Left cardiac atrium (tissue), 4 donors: ENCODE data around the gene CNPY3. TPM values are rescaled to one million over a fixed set of nuclear protein-coding genes. Genes with fewer than 3 reads are reported as not detected.
A peak's percentile ranks its signal among the peaks of the same experiment; 100 is the strongest.
"Not testable (repeated sequence)": the region's sequence is repeated elsewhere in the genome, so short reads cannot be mapped to it uniquely, and the experiment has no call there.

Experiments used
- ATAC-seq, 2 donors: fragments of 200-7000 bp; cut with Tn5 transposase; one replicate each; pipeline ENCODE4 v1.9.1; 2020; ENCODE audit warnings: mild to moderate bottlenecking in 2 of 2, moderate library complexity in 2 of 2
- DNase-seq: peaks from one replicate; pipeline ENCODE4 v3.0.0-alpha.2; 2020
- intact Hi-C, 2 donors: fragments of 100-400 bp; cut with DNase I; formaldehyde crosslinking; loops; one replicate each; pipeline versions ENCODE4 v1.14.1 to v1.15.1; 2022 to 2023
- total RNA-seq, 2 donors: library from RNA; stranded (reverse); fragmentation: NEBNext Ultra II Directional; extraction: Animal tissue kit (Norgen Biotek cat#: 25700); gene quantifications; one replicate each; pipeline ENCODE4 v1.2.1, GENCODE V29; 2021
- donor health status: DM: no; HTN: yes; CAD: no.
- donor health status: DM: no; HTN: yes; CAD: no; lungs with severe emphysema.
- donor health status: DM: yes; HTN: yes; CAD: no.
- donor health status: Dilated cardiomyopathy.

Gene CNPY3
- total RNA-seq, 2 donors from 2014 or later: 19.1 to 28.4 TPM

DNA sequence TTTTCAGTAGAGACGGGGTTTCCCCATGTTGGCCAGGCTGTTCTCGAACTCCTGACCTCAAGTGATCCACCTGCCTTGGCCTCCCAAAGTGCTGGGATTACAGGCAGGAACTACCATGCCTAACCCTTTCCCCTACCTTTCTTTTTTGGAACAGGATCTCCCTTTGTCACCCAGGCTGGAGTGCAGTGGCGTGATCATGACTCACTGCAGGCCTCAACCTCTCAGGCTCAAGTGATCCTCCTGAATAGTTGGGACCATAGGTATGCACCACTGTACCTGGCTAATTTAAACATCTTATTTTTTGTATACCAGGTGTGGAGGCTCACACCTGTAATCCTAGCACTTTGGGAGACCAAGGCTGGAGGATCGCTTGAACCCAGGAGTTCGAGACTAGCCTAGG is 12.1 kb downstream of the CNPY3 start:
- ATAC-seq, intact Hi-C loops, DNase-seq: not testable (repeated sequence)

DNA sequence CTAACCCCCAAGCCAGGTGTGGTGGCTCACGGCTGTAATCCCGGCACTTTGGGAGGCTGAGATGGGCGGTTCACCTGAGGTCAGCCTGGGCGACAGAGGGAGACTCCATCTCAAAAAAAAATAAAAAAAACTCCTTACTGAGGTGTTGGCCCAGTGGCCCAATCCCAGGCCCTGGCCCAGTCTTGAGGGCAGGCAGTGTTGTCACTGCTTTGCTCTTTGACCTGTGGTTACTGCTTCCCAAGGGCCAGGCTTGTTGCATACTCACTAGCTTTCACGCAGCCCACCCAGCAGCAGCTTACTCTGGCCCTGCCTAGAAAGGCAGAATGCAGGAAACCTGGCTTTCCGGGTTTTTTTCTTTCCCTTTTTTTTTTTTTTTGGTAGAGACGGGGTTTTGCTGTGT is 13.2 kb downstream of the CNPY3 start:
- no peak for ATAC-seq

DNA sequence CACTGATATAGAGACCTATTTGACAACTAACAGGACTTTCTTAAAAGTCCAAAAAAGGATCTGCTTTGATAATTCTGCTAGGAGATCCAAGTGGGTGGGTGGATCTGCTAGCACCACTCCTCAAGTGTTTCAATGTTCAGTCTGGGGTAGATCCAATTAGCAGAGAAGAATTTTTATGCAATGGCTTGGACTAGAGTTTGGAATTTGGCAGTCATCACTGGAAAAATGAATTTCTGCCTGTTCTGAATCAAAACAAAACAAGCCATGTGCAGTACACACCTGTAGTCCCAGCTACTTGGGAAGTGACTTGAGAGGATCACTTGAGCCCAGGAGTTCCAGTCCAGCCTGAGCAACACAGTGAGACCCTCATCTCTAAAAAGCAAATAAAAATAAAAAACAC is 18.7 kb downstream of the CNPY3 start:
- ATAC-seq: no peak

More for the DNA sequence above, 13.2 kb downstream of the CNPY3 start:
- intact Hi-C loops: no loop called here
- DNase-seq: no peak

DNA sequence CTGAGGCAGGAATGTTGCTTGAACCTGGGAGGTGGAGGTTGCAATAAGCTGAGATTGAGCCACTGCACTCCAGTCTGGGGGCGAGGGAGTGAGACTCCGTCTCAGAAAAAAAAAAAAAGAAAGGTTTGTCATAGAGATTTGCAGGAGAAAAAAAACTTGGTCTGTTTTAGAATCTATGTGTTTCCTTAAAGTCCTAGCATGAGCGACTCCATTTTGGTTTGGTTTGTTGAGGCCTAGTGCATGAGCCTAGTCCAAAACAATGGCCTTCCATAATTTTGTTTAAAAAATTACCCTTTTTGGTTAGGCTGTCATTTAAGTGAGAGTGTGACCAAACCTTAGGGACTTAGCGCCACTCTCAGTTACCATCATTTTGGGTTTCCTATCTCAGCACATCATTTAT is 23.1 kb downstream of the CNPY3 start:
- intact Hi-C loops: no loop called here

More for the DNA sequence above, 18.7 kb downstream of the CNPY3 start:
- intact Hi-C loops: no loop called here
- no peak for DNase-seq

DNA sequence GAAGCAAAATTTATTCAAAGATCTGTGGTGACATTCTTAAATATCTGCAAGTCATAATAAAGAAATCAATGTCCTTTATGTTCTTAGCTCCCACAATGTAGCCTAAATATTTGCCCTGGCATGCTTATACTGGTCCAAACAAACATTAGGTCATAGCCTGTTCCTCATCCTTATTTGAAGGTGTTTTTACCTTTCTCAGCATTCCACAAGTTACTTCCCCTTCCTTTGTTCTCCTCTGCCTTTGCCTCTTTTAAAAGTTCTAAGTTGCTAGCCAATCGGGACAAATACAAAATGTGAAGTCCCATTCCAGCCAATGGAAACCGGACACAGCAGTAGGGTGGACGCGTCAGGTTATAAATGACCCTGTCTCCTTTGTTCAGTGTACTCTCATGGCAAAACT is 25.1 kb downstream of the CNPY3 start:
- ATAC-seq, intact Hi-C loops, DNase-seq: not testable (repeated sequence)

More for the DNA sequence above, 23.1 kb downstream of the CNPY3 start:
- DNase-seq (no peak), ATAC-seq (no peak)

DNA sequence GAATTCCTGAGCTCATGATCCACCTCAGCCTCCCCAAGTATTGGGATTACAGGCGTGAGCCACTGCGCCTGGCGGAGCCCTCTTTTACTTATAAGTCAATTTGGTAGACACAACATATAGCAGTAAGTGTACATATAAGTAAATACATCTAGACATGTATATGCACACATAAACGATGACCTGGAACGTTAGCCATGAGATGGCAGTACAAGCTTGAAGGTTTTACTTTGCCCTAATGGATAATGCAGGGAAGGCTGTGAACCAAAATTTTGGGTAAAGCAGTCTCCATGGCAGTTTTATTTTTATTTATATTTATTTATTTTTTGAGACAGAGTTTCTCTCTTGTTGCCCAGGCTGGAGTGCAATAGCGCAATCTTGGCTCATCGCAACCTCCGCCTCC is 28.8 kb downstream of the CNPY3 start:
- ATAC-seq (no peak), DNase-seq (no peak)
- intact Hi-C loops: no loop called here

DNA sequence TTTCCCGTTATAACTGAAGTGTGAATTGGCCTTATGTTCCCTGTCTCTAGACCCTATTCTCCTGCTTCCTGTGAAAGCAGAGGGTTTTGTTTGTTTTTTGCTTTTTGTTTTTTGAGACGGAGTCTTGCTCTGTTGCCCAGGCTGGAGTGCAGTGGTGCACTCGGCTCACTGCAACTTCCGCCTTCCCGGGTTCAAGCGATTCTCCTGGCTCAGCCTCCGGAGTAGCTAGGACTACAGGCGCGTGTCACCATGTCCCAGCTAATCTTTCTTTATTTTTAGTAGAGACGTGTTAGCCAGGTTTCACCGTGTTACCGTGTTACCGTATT is 30.6 kb downstream of the CNPY3 start:
- DNase-seq: no peak
- intact Hi-C loops: no loop called here
- peak in 1 of 2 donors; percentile 5 for ATAC-seq

DNA sequence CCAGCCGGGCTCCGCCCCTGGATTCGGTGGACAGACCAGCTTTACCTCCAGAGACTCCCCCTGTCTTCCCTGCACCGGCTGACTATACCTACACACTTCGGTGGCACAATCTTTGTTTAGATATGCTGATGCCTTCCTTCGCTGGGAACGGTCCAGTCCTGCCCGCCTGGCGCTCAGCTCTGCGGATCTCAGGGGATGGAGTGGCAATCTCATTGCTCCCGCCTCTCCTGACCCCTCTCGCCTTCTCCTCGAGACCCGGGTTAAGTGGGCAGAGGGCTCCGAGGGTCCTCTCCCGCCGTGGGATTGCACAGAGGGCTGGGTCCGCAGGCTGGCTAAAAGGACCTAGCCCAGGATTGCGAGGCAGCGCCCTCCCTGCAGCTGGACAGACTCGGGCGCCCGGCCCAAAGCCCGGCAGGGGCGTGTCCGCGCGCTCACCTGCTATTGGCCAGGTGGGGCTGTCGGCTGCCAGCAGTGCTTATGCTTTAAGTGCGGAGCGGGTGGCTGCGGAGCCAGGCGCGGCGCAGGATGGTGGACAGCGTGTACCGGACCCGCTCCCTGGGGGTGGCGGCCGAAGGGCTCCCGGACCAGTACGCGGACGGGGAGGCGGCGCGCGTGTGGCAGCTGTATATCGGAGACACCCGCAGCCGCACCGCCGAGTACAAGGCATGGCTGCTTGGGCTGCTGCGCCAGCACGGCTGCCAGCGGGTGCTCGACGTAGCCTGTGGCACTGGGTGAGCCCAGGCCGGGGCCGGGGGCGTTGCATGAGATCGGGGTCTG is 31.2 kb downstream of the CNPY3 start, which contains the start of gene GNMT:
TSS of gene GNMT (plus strand) at position 512 of the 777 bp plus-strand sequence. CDS start at position 526, 14 bp downstream.
- intact Hi-C loops: no loop called here
- DNase-seq (peak; percentile 58), ATAC-seq (peak; percentile 78 to 86)

DNA sequence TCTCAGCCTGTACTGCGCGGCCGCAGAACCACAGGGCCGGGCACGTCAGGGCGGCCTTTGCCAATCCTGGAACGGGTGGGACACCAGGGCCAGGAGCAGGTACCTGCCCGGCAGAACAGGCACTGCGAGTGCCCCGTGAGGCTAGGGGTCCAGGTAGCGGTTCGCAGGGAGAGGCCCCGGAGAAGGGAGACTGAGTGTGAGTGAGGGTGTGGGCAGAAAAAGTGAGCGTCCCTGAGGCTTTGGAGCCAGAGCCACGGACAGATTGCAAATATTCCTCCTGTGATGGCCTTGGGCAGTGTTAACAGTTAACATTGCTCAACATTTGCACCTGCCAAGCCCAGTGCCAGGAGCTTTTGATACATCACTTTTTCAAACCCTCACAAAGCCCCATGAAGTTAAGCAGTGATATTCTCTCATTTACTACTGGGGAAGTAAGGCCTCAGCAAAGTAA is 31.8 kb downstream of the CNPY3 start:
- DNase-seq (no peak), ATAC-seq (no peak)
- intact Hi-C loops: no loop called here

DNA sequence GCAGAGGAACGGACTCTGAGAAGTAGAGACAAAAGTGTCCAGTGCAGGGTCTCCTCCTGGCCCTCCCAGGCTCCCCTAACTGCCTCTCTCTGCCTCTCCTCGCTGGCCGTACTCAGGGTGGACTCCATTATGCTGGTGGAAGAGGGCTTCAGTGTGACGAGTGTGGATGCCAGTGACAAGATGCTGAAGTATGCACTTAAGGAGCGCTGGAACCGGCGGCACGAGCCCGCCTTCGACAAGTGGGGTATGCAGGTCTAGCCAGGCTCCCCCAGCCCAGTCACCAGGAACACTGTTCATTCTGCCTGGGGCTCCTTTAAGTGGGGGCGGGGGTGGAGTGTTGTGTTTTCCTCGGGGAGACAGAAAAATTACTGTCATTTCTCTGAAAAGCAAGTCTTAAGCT is 32.8 kb downstream of the CNPY3 start:
- no peak for DNase-seq
- ATAC-seq: no peak
- intact Hi-C loops: no loop called here

DNA sequence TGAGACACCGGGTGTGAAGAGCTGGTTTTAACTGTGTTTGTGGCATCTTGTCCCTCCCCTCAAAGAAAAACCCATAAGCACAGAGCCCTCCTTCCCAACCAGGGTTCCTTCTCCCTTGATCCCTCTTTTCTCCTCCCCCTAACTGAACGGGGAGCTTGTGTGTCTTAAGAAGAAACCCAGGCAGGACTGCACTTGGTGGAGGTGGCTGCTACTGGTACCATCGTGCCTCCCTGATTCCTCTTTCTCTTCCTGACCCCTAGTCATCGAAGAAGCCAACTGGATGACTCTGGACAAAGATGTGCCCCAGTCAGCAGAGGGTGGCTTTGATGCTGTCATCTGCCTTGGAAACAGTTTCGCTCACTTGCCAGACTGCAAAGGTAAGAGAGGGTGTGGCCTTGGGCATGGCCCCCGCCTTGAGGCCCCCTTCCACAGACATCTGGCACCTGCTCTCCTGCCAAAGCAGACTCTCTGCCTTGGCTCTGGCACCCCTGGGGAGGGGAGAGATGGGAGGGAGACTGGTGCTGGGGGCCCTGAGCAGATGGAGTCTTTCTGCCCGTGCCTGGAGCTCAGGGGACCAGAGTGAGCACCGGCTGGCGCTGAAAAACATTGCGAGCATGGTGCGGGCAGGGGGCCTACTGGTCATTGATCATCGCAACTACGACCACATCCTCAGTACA is 33.4 kb downstream of the CNPY3 start:
- DNase-seq: no peak
- intact Hi-C loops: no loop called here
- ATAC-seq: no peak

DNA sequence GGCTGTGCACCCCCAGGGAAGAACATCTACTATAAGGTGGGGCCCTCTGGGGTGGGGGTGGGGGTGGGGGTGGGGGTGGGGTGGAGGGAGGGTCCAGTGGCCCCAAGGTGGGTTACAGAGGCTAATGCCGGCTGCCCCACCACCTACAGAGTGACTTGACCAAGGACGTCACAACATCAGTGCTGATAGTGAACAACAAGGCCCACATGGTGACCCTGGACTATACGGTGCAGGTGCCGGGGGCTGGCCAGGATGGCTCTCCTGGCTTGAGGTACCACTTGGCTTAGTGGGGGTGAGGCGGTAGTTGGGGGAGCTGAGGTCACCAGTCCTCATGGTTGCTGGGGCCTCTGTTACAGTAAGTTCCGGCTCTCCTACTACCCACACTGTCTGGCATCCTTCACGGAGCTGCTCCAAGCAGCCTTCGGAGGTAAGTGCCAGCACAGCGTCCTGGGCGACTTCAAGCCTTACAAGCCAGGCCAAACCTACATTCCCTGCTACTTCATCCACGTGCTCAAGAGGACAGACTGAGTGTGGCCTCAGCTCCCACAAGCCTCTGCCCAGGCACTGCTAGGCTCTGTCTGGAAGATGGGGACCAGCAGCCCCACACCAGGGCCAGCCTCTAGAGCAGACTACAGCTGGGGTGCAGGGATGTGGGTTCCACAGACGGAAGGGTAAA is 34.0 kb downstream of the CNPY3 start:
- intact Hi-C loops: no loop called here

DNA sequence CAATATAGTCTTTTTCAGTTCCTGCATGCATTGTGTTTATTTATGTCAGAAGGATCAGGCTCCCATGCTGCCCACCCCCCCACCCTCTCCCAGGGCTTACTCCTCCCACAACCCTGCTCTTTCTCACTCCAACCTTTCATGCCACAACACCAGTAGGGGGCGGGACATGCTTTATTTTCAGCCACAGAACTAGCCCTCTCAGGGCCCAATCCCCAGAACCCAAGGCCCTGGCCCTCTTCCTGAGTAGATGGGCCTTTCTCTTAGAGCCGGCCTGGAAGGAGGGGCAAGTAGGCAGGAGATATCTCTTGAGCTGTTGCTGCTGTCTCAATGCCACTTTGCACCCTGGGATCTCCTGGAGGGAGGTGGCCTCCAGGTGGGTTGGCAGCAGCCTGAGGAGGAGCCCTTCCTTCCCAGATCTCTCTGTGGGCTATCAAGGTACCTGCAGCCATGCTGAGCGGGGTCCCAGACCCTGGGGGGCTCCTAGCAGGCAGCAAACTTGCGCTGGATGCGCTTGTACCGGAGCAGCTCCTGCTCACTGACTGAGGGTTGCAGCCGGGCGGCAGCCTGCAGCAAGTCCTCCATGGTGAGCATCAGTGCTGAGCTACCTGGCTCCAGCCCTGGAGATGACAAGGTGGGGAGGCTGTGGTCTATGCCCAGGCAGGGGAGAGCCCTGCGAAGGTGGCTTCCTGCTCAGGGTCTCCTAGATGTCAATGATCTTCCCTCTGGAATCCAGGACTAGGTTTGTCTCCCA is 34.8 kb downstream of the CNPY3 start:
- no peak for ATAC-seq
- intact Hi-C loops: no loop called here
- DNase-seq: no peak

More for the DNA sequence above, 34.0 kb downstream of the CNPY3 start:
- no peak for DNase-seq
- ATAC-seq: no peak

DNA sequence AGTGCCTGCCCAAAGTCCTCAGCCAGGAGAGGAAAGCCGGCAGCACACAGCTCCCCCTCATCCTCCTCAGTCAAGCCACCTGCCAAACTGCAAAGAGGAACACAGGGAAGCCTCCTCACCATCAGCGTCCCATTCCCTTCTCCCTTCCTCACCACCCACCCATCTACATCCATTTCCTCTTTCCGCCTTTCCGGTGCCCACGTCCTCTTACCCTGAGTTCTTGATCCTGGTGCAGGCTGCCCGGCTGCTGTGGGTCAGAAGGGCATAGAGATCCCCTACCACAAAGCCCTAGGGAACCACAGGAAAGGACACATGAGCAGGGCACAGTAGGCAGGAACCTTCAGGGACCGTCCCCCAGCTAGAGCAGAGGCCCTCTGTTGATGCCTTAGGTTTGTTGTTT is 37.3 kb downstream of the CNPY3 start:
- intact Hi-C loops: no loop called here
- ATAC-seq (no peak), DNase-seq (no peak)

DNA sequence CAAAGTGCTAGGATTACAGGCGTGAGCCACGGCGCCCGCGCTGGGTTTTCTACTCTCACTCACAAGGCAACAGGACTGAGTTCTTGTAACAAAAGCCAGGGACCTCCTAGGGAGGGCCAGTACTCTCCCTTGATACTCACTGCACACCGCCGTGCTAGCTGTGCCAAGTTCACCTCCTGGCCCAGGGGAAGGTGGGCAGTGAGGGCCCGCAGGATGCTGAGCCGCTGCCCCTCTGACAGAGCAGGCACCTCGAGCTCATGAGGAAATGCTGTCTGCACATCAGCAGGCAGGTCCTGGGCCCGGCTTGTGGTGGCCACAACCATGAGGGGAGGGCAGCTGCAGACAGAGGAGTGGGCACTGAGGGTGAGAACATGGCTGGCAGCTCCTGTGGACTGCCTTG is 37.9 kb downstream of the CNPY3 start:
- no peak for ATAC-seq
- no peak for DNase-seq
- intact Hi-C loops: no loop called here

DNA sequence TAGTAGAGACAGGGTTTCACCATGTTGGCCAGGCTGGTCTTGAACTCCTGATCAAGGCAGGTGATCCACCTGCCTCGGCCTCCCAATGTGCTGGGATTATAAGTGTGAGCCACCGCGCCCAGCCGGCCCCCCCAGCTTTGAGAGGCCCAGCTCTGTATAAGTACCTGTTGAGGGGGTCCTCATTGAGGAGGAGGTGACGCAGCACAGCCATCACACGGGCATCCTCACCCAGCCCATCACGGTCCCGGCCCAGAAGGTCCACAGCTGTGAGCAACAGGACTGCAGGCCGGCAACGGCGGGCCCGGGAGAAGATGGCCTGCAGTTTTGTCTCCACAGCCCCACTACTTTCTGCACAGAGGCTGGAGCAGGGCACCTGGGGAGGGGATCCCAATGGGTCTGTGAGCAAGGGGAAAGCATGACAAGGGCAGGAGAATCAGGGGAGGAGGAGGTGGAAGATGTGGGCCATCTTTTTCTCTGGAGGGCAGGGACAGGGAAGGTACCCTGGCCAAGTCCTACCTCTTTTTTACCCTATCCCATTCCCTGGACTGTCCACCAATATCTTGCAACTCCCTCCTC is 38.9 kb downstream of the CNPY3 start:
- ATAC-seq (no peak), DNase-seq (no peak)
- intact Hi-C loops: no loop called here

DNA sequence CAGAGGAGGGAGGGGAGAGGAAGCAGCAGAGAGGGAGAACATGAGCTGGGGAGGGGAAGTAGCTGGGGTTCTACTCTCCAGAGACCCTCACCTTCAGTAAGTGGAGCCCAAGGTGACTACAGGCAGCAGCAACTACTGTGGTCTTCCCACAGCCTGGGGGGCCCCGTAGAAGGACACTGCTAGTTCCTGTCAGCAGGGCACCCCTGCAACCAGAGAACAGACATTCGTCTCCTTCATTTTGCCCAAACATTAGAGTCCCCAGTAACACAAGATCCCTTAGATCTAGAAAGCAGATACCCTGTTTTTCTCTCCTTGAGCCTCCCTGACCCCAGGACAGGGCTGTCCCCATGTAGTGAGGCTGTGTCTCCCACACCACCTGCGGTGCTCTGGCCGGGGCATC is 39.5 kb downstream of the CNPY3 start:
- intact Hi-C loops: no loop called here
- ATAC-seq: no peak

DNA sequence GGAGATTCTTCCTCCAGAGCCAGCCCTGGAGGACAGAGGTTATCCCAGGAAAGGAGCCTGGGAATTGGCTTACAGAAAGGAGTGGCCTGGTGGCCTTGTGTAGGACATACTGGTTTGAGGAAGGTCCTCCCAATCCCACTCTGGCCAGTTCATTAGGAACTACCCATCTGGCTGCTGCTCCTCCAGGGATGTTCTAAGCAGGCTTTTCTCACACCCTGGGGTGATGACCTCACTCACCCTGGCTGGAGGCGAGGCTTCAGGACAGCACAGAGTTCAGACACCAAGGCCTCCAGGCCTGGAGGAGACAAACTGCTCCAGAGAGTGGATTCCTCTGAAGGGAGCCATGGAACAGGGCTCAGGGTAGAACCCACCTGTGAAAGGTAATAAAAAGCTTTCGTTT is 40.2 kb downstream of the CNPY3 start:
- ATAC-seq (no peak), DNase-seq (no peak)
- intact Hi-C loops: no loop called here

More for the DNA sequence above, 39.5 kb downstream of the CNPY3 start:
- no peak for DNase-seq

DNA sequence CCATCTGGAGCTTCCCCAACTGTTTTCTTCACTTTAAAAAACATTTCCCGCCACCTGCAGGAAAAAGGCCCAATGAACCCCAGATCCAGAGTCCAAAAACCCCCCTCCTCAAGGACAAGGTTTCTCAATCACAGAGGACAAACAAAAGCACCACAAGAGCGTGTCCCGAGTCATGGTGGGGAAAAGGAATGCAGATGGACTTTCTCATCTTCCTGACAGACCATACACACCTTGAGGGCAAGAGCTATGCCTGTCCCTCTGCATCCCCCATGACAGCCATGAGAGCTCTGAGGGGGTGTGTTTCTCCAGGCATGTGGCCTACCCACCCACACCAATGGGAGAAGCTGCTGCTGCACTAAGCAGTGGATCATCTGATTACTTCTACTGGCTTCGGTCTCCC is 40.7 kb downstream of the CNPY3 start:
- DNase-seq: no peak
- no peak for ATAC-seq

More for the DNA sequence above, 40.7 kb downstream of the CNPY3 start:
- intact Hi-C loops: no loop called here
